BLaER1 treated with 17β-estradiol and CSF1 and Interleukin-3, amounts not matched to agents 10 nM and 100 nM (cell line): ENCODE measurements around the gene ADGRD2.

ENCODE experiments used
- H3K27ac ChIP-seq, 11 experiments: shearing (Covaris generic); formaldehyde crosslinking; 2 replicates each; pipeline ENCODE4 v1.8.1; 2022
- H3K27me3 ChIP-seq, 11 experiments: shearing (Covaris generic); formaldehyde crosslinking; 2 replicates each; pipeline ENCODE4 v1.8.1; 2022
- H3K36me3 ChIP-seq, 11 experiments: shearing (Covaris generic); formaldehyde crosslinking; 2 replicates each; pipeline ENCODE4 v1.8.1; 2022
- H3K4me1 ChIP-seq, 10 experiments: shearing (Covaris generic); formaldehyde crosslinking; 2 replicates each; pipeline ENCODE4 v1.8.1; 2022
- H3K4me2 ChIP-seq, 11 experiments: shearing (Covaris generic); formaldehyde crosslinking; 2 replicates each; pipeline ENCODE4 v1.8.1; 2022
- H3K4me3 ChIP-seq, 10 experiments: shearing (Covaris generic); formaldehyde crosslinking; 2 replicates each; pipeline ENCODE4 v1.8.1; 2022
- H3K9ac ChIP-seq, 11 experiments: shearing (Covaris generic); formaldehyde crosslinking; 2 replicates each; pipeline ENCODE4 v1.8.1; 2022
- H3K9me3 ChIP-seq, 11 experiments: shearing (Covaris generic); formaldehyde crosslinking; replicated peaks in 1 of 11; 2 replicates each; pipeline ENCODE4 v1.8.1; 2022
- H4K20me1 ChIP-seq, 11 experiments: shearing (Covaris generic); formaldehyde crosslinking; 2 replicates each; pipeline ENCODE4 v1.8.1; 2022
- Cebpa-rat ChIP-seq, 11 experiments: shearing (Covaris generic); IDR thresholded peaks; 2 replicates each; pipeline ENCODE4 v1.8.1; 2022

Gene ADGRD2, protein sequence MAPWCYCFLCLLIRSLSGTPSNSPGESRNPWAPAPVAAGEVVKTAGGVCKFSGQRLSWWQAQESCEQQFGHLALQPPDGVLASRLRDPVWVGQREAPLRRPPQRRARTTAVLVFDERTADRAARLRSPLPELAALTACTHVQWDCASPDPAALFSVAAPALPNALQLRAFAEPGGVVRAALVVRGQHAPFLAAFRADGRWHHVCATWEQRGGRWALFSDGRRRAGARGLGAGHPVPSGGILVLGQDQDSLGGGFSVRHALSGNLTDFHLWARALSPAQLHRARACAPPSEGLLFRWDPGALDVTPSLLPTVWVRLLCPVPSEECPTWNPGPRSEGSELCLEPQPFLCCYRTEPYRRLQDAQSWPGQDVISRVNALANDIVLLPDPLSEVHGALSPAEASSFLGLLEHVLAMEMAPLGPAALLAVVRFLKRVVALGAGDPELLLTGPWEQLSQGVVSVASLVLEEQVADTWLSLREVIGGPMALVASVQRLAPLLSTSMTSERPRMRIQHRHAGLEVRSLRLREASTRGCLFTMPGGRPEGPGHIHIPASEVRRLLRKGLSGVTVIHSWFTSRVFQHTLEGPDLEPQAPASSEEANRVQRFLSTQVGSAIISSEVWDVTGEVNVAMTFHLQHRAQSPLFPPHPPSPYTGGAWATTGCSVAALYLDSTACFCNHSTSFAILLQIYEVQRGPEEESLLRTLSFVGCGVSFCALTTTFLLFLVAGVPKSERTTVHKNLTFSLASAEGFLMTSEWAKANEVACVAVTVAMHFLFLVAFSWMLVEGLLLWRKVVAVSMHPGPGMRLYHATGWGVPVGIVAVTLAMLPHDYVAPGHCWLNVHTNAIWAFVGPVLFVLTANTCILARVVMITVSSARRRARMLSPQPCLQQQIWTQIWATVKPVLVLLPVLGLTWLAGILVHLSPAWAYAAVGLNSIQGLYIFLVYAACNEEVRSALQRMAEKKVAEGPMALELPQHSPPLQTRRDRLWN

DNA sequence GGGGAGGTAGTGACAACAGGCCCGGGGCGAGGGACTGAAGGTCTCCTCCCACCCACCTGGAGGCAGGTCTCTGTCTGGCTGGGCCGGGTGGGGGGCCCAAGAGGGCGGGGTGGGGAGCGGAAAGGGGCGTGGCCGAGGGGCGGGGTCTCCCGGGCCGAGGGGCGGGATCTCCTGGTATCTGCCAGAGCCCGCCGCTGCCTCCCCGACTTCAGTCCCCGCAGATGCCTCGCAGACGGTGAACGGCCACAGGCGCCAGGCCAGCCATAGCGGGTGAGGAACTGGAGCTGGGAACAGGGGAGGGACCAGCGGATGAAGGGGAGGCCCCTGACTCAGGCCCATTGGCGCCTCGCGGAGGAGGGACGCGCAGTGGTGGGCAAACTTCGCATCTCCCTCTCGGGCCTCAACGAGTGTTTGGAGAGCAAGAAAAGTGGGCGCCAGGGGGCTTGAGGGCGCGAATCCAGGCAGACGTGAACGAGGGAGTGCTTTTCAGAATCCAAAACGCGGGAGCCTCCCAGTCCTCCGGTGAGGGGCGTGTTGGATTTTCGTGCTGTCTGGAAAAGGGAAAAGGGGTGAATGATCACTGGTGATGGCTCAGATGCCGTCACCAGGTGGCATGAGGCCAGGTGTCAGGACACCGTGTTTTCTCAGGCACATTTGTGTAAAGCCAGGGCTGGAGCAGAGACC lies at the start of gene ADGRD2:
Gene ADGRD2 (plus strand): TSS at position 211 of the 684 bp plus-strand sequence. CDS start 1,216 bp downstream, outside the sequence.
- TF ChIP-seq Cebpa-rat (IDR thresholded peaks at IDR 0.05) = no peak
- Histone ChIP-seq H3K4me2 (no peak within 1 kb of the TSS), H3K27ac (no peak within 1 kb of the TSS), H3K9me3 (no peaks in the 10 kb centered on the region), H3K4me3 (no peak within 1 kb of the TSS), H4K20me1 (no peaks in the 10 kb centered on the region; a peak in 1 of 22 replicates), H3K36me3 (no peaks in the 10 kb centered on the region), H3K27me3 (peaks cover 0 to 8% (median 0%) of the 10 kb centered on the region in 11 experiments; a peak in 1 of 22 replicates), H3K9ac (no peak within 1 kb of the TSS), H3K4me1 (no peaks in the 10 kb centered on the region)

- no peaks in the 10 kb centered on the region for H3K27me3 ChIP-seq
- H3K4me3 ChIP-seq = no peak overlapping the region
- no peaks in the 10 kb centered on the region for H3K9me3 ChIP-seq
- H3K36me3 ChIP-seq = peaks cover 95 to 100% (median 99%) of the 10 kb centered on the region in 11 experiments
- no peak overlapping the region for H3K9ac ChIP-seq
- TF ChIP-seq Cebpa-rat (IDR thresholded peaks at IDR 0.05) = no peak
- H3K4me1 ChIP-seq = peaks cover 0 to 14% (median 9%) of the 10 kb centered on the region in 10 experiments; a peak in 8 of 20 replicates
- H3K4me2 ChIP-seq = no peak overlapping the region
- H4K20me1 ChIP-seq = peaks cover 76 to 100% (median 96%) of the 10 kb centered on the region in 11 experiments
- H3K27ac ChIP-seq = no peak overlapping the region
Measured at GRCh38 chr9:124403246-124403645, 47.0 kb upstream of the ADGRD2 start.

GRCh38 chr9:124409410-124409809 lies 40.8 kb upstream of the ADGRD2 start:
- H3K27ac ChIP-seq = no peak overlapping the region
- no peak for TF ChIP-seq Cebpa-rat (IDR thresholded peaks at IDR 0.05)

GRCh38 chr9:124410321-124410913 lies 39.8 kb upstream of the ADGRD2 start:
- Histone ChIP-seq H3K9me3 (no peaks in the 10 kb centered on the region; a peak in 2 of 22 replicates), H3K36me3 (peaks cover 85 to 92% (median 90%) of the 10 kb centered on the region in 11 experiments), H3K4me1 (peaks cover 14 to 55% (median 30%) of the 10 kb centered on the region in 10 experiments), H3K4me3 (no peak overlapping the region), H3K9ac (0 out of 22 replicates have a peak overlapping the region, but pooled peaks of 1 of the 11 experiments have one; percentile 51), H4K20me1 (peaks cover 26 to 86% (median 56%) of the 10 kb centered on the region in 11 experiments; a peak in 20 of 22 replicates), H3K27me3 (no peaks in the 10 kb centered on the region), H3K27ac (peak overlapping the region in 2 of 11 experiments; percentile 49 to 75; a peak in 2 of 22 replicates), H3K4me2 (peak overlapping the region in 3 of 11 experiments; percentile 70 to 90 (median 83); a peak in 5 of 22 replicates)
- no peak for TF ChIP-seq Cebpa-rat (IDR thresholded peaks at IDR 0.05)

More at GRCh38 chr9:124409410-124409809, 40.8 kb upstream of the ADGRD2 start:
- Histone ChIP-seq H3K4me3 (no peak overlapping the region), H3K36me3 (peaks cover 95 to 100% (median 99%) of the 10 kb centered on the region in 11 experiments), H3K9me3 (no peaks in the 10 kb centered on the region), H4K20me1 (peaks cover 30 to 96% (median 63%) of the 10 kb centered on the region in 11 experiments; a peak in 20 of 22 replicates), H3K4me2 (no peak overlapping the region), H3K9ac (peak overlapping the region in 3 of 11 experiments; percentile 10 to 25 (median 24); a peak in 1 of 22 replicates), H3K27me3 (no peaks in the 10 kb centered on the region), H3K4me1 (peaks cover 11 to 51% (median 27%) of the 10 kb centered on the region in 10 experiments)

GRCh38 chr9:124411514-124412227 lies 38.6 kb upstream of the ADGRD2 start:
- Histone ChIP-seq H3K27ac (peak overlapping the region in 6 of 11 experiments; percentile 1 to 75 (median 39); a peak in 11 of 22 replicates), H3K36me3 (peaks cover 72 to 79% (median 77%) of the 10 kb centered on the region in 11 experiments), H3K9me3 (peaks cover 0 to 7% (median 6%) of the 10 kb centered on the region in 11 experiments; a peak in 15 of 22 replicates), H3K9ac (peak overlapping the region in 6 of 11 experiments; percentile 13 to 66 (median 25); a peak in 7 of 22 replicates), H3K4me2 (peak overlapping the region in 5 of 11 experiments; percentile 29 to 90 (median 70); a peak in 10 of 22 replicates), H4K20me1 (peaks cover 15 to 73% (median 43%) of the 10 kb centered on the region in 11 experiments; a peak in 20 of 22 replicates), H3K4me3 (peak overlapping the region in 2 of 10 experiments; percentile 12 to 45; a peak in 4 of 20 replicates), H3K4me1 (peaks cover 14 to 55% (median 30%) of the 10 kb centered on the region in 10 experiments), H3K27me3 (no peaks in the 10 kb centered on the region)
- TF ChIP-seq Cebpa-rat (IDR thresholded peaks at IDR 0.05) = no peak; a peak in 1 of 22 replicates

DNA sequence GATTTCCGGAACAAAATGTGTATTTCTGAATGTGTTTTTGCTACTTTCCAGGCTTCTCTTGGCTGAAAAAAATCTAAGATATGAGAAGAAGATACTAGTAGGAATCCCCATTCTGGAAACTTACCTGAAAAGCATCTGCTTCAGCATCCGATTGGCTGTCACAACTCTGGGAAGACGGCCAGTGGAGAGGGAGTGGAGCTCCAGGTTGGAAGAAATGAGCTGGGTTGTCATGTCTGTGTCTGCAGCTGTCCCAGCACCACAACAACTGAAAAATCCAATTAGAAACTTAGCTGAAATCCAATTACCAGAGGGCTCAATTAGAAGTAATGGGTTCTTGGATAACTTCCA lies 38.0 kb upstream of the ADGRD2 start:
- Histone ChIP-seq H3K36me3 (peaks cover 67 to 74% (median 72%) of the 10 kb centered on the region in 11 experiments), H3K27ac (peak overlapping the region in 5 of 11 experiments; percentile 27 to 75 (median 49); a peak in 6 of 22 replicates), H3K4me3 (peak overlapping the region in 2 of 10 experiments; percentile 12 to 45; a peak in 2 of 20 replicates), H3K9ac (peak overlapping the region in 6 of 11 experiments; percentile 13 to 66 (median 25); a peak in 6 of 22 replicates), H3K27me3 (no peaks in the 10 kb centered on the region), H4K20me1 (peaks cover 12 to 68% (median 38%) of the 10 kb centered on the region in 11 experiments; a peak in 20 of 22 replicates), H3K4me1 (peaks cover 14 to 55% (median 30%) of the 10 kb centered on the region in 10 experiments), H3K4me2 (peak overlapping the region in 5 of 11 experiments; percentile 29 to 90 (median 70); a peak in 9 of 22 replicates), H3K9me3 (peaks cover 0 to 7% (median 6%) of the 10 kb centered on the region in 11 experiments; a peak in 15 of 22 replicates)
- TF ChIP-seq Cebpa-rat (IDR thresholded peaks at IDR 0.05) = no peak

DNA sequence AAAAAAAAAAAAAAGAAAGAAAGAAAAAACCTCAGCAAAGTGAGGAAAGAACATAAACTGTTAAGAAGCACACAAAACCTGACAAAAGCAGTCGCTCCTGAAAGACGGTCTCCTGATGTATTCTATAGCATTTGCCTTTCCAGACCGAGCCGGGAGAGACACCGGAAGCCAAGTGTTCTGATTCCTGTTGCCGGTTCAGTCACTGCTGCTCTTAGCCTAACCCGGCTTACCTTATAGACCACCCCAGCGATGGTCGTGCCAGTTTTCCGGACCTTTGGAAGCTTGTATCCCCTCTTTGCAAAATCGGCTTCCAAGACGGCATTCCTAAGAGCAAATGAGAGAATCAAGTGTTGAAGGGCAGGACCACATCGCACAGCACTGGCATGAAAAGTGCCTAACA lies 35.6 kb upstream of the ADGRD2 start:
- peaks cover 5 to 44% (median 18%) of the 10 kb centered on the region in 11 experiments; a peak in 18 of 22 replicates for H4K20me1 ChIP-seq
- peak overlapping the region; percentile 77 to 98 (median 88) for H3K4me3 ChIP-seq
- peaks cover 0 to 7% (median 6%) of the 10 kb centered on the region in 11 experiments; a peak in 15 of 22 replicates for H3K9me3 ChIP-seq
- peak overlapping the region; percentile 77 to 92 (median 88) for H3K27ac ChIP-seq
- H3K9ac ChIP-seq = peak overlapping the region; percentile 79 to 93 (median 89)
- H3K36me3 ChIP-seq = peaks cover 43 to 50% (median 48%) of the 10 kb centered on the region in 11 experiments
- H3K27me3 ChIP-seq = no peaks in the 10 kb centered on the region
- peaks cover 22 to 46% (median 30%) of the 10 kb centered on the region in 10 experiments for H3K4me1 ChIP-seq
- H3K4me2 ChIP-seq = peak overlapping the region; percentile 87 to 99 (median 93)
- TF ChIP-seq Cebpa-rat (IDR thresholded peaks at IDR 0.05) = no peak
